PFSK-1 (cell line): ENCODE data around the gene UFSP2.

Source experiments
- POLR2AphosphoS5 ChIP-seq: IDR thresholded peaks from 2 replicates; pipeline ENCODE4 v1.6.1; 2012; ENCODE audit warnings: low read depth, mild to moderate bottlenecking, control low read depth, low read length, moderate library complexity
- SIN3A ChIP-seq: IDR thresholded peaks from 2 replicates; pipeline ENCODE4 v1.6.1; 2012; ENCODE audit warnings: mild to moderate bottlenecking, low read length, moderate library complexity, borderline replicate concordance; ENCODE audit not compliant: insufficient read depth
- TF ChIP-seq, protein P1 (sequence below), 2 experiments: IDR thresholded peaks; 2 replicates each; pipeline versions ENCODE4 v1.6.1 to v1.8.0; 2011 to 2012; ENCODE audit warnings: low read depth in 2 of 2, low read length in 2 of 2, control low read depth in 1 of 2, inconsistent platforms in 1 of 2, mild to moderate bottlenecking in 1 of 2, moderate library complexity in 1 of 2; ENCODE audit not compliant: insufficient read depth in 1 of 2

GRCh38 chr4:185374573-185374972, 51.2 kb downstream of the UFSP2 start:
- TF ChIP-seq, protein P1, sequence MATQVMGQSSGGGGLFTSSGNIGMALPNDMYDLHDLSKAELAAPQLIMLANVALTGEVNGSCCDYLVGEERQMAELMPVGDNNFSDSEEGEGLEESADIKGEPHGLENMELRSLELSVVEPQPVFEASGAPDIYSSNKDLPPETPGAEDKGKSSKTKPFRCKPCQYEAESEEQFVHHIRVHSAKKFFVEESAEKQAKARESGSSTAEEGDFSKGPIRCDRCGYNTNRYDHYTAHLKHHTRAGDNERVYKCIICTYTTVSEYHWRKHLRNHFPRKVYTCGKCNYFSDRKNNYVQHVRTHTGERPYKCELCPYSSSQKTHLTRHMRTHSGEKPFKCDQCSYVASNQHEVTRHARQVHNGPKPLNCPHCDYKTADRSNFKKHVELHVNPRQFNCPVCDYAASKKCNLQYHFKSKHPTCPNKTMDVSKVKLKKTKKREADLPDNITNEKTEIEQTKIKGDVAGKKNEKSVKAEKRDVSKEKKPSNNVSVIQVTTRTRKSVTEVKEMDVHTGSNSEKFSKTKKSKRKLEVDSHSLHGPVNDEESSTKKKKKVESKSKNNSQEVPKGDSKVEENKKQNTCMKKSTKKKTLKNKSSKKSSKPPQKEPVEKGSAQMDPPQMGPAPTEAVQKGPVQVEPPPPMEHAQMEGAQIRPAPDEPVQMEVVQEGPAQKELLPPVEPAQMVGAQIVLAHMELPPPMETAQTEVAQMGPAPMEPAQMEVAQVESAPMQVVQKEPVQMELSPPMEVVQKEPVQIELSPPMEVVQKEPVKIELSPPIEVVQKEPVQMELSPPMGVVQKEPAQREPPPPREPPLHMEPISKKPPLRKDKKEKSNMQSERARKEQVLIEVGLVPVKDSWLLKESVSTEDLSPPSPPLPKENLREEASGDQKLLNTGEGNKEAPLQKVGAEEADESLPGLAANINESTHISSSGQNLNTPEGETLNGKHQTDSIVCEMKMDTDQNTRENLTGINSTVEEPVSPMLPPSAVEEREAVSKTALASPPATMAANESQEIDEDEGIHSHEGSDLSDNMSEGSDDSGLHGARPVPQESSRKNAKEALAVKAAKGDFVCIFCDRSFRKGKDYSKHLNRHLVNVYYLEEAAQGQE (IDR thresholded peaks at IDR 0.05; ENCODE audit: insufficient read depth in 1 of 2, low read depth in 2 of 2, low read length in 2 of 2), result no peak
- TF ChIP-seq POLR2AphosphoS5, result no peak
- TF ChIP-seq SIN3A, result no peak
